T-helper 2 cell treated with Interferon-gamma antibody and Interleukin-4, amounts not matched to agents 5 μg/mL and 100 μg/mL, for 36 hours (primary cell): Measurements from ENCODE around the gene LYST.
A peak's percentile ranks its signal among the peaks of the same experiment; 100 is the strongest.

ENCODE experiments used
- DNase-seq: peaks from one replicate; pipeline ENCODE4 v3.0.0; 2021; ENCODE audit warnings: low spot score
- H3K27ac Mint-ChIP-seq: one replicate; pipeline ENCODE4 v1.8.0; 2021; ENCODE audit warnings: mild to moderate bottlenecking, mixed read lengths
- H3K27me3 Mint-ChIP-seq: one replicate; pipeline ENCODE4 v1.8.0; 2021; ENCODE audit warnings: low read depth, mixed read lengths
- H3K36me3 Mint-ChIP-seq: one replicate; pipeline ENCODE4 v1.8.0; 2021; ENCODE audit warnings: low read depth, mixed read lengths
- H3K4me1 Mint-ChIP-seq: one replicate; pipeline ENCODE4 v1.8.0; 2021; ENCODE audit warnings: low read depth, mixed read lengths
- H3K4me3 Mint-ChIP-seq: one replicate; pipeline ENCODE4 v1.8.0; 2022; ENCODE audit warnings: mild to moderate bottlenecking, moderate library complexity, mixed read lengths
- H3K9me3 Mint-ChIP-seq: one replicate; pipeline ENCODE4 v1.8.0; 2021; ENCODE audit warnings: mixed read lengths

The LYST gene

DNA sequence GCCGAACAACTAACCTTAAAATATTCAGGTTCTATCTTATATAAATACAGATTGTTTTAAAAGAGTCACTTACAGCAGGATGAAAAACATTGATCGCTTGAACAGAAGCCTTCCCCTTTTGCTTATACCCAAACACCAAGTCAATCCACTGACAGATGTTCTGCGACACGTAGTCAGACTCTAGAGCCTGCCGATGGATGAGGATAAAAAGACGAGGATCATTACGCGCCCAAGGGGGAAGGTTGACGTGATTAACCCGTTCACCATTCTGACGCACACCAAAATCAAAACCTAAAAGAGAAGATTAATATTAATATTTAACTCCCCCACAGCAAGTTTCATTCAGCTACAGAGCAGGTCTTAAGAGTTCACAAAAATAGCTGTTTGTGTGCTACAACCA, 157.7 kb downstream of the LYST start:
- H3K27ac Mint-ChIP-seq: no peak overlapping the region
- no peaks in the 10 kb centered on the region for H3K9me3 Mint-ChIP-seq
- H3K4me1 Mint-ChIP-seq: peaks cover 3% of the 10 kb centered on the region
- no peak overlapping the region for H3K4me3 Mint-ChIP-seq
- H3K27me3 Mint-ChIP-seq: no peaks in the 10 kb centered on the region
- no peak for DNase-seq
- H3K36me3 Mint-ChIP-seq: peaks cover 13% of the 10 kb centered on the region

DNA sequence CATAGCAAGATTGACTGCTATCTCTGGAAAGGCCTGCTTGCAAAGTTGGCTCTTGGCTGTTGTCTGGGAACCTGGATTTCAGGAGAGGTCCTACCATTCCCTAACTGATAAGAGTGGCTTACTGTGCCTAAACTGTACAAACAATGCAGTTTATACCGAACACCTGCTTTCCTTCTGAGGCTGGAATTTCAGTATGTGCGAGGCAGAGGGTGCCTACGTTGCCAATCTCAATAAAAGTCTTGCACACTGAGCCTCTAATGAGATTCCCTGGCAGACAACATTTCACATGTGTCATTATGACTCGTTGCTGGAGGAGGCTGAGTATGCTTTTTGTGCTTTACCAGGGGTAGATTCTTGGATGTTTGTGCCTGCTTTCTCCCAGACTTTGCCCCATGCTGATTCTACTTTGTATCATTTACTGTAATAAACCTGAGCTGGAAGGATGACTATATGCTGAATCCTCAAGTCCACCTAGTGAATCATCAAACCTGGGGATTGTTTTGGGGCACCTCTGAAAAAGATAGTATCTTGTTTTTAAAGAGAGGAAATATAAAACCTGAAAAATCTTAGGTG, 158.2 kb downstream of the LYST start:
- H3K27ac Mint-ChIP-seq: no peak overlapping the region
- no peak for DNase-seq

DNA sequence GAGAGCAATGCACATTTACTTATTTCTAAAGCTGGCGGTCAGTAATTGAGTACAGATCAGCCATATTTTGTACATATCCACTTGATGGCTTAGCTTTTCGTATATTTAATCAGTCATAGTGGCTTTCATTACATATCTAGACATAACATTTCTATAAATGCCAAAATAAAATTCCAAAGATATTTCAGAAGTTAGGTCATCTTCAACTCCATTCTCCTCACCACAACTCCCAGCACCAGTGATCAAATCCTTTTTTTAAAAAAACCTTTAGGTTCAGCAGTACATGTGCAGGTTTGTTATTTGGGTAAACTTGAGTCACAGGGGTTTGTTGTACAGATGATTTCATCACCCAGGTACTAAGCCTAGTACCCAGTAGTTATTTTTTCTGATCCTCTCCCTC, 163.2 kb downstream of the LYST start:
- DNase-seq: no peak
- Mint-ChIP-seq H3K4me1 (peaks cover 1% of the 10 kb centered on the region), H3K9me3 (no peaks in the 10 kb centered on the region), H3K27me3 (no peaks in the 10 kb centered on the region), H3K4me3 (no peak overlapping the region), H3K36me3 (peaks cover 27% of the 10 kb centered on the region), H3K27ac (no peak overlapping the region)

More for the DNA sequence above, 158.2 kb downstream of the LYST start:
- no peaks in the 10 kb centered on the region for H3K9me3 Mint-ChIP-seq
- H3K36me3 Mint-ChIP-seq: peaks cover 13% of the 10 kb centered on the region
- H3K4me3 Mint-ChIP-seq: no peak overlapping the region
- H3K27me3 Mint-ChIP-seq: no peaks in the 10 kb centered on the region
- H3K4me1 Mint-ChIP-seq: peaks cover 3% of the 10 kb centered on the region

DNA sequence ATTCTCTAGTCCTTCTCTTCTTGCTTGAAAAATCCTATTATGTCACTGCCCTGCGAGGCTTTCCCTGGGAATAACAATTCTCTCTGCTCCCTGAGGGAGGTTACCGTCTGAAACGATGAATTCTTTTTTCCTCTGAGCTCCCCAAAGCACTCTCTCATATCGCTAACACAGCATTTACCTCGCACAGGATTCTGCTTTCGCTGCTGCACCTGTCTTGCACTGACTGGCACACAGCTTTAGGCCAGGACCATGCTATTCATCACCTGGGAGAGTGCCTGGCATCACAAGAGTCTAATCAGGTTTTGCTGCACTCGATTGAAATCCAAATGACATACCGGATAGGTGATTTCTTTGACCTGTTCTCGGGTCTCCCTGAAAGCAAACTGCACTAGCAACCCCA, 164.3 kb downstream of the LYST start:
- H3K4me1 Mint-ChIP-seq: peaks cover 3% of the 10 kb centered on the region
- no peak for DNase-seq
- no peaks in the 10 kb centered on the region for H3K27me3 Mint-ChIP-seq
- no peak overlapping the region for H3K27ac Mint-ChIP-seq
- H3K36me3 Mint-ChIP-seq: peaks cover 24% of the 10 kb centered on the region
- H3K9me3 Mint-ChIP-seq: no peaks in the 10 kb centered on the region
- H3K4me3 Mint-ChIP-seq: no peak overlapping the region

DNA sequence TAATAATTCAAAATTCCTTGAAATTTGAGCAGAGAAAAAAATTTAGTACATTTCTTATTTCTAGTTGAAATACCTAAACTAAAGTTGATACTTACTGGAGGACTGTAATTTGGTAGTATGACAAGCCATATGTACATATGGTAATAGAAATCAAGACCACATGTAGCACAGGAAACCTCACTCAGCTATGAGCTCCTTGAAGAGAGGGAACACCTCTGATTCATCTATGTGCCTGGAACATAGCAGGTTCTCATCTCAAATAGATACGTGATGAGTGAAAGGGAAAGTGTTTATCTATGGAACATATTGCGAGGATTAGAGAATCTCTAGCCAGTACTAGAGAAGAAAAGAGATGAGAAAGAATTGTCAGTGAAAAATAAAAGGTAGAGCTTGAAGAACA, 169.2 kb downstream of the LYST start:
- H3K4me1 Mint-ChIP-seq: peaks cover 5% of the 10 kb centered on the region
- H3K27ac Mint-ChIP-seq: no peak overlapping the region
- no peak overlapping the region for H3K4me3 Mint-ChIP-seq
- H3K36me3 Mint-ChIP-seq: peaks cover 32% of the 10 kb centered on the region
- DNase-seq: peak; percentile 27
- H3K27me3 Mint-ChIP-seq: no peaks in the 10 kb centered on the region
- H3K9me3 Mint-ChIP-seq: no peaks in the 10 kb centered on the region

DNA sequence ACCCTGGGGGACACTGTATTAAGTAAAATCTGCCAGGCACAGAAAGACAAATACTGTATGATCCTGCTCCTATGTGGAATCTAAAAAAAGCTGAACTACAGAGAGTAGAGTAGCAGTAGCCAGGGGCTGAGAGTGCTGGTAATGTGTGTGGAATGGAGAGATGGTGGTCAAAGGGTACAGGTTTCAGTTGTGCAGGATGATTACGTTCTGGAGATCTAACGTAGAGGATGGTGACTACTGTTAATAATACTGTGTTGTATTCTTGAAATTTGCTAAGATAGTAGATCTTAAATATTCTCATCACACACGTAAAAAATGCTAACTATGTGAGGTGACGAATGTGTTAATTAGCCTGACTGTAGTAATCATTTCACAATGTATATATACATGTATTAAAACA, 177.3 kb downstream of the LYST start:
- peaks cover 16% of the 10 kb centered on the region for H3K36me3 Mint-ChIP-seq
- no peak overlapping the region for H3K4me3 Mint-ChIP-seq
- H3K27ac Mint-ChIP-seq: no peak overlapping the region

DNA sequence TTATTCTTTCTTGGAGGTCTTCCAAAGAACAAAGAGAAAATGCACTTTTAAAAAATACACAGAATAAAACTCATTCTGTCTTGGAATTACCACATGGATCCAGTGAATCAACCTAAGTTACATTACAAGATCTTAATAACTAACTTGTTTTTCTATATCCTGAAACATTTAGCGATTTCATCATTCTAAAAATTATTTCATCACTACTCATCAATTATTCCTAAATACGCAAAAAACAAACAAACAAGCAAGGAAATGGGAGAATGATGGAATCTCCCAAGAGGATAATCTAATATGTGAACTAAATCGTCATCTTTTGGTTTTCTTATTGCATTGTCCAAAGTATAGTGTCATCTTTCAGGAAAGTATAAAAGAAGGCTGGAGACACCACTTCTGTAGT, 178.6 kb downstream of the LYST start:
- no peaks in the 10 kb centered on the region for H3K27me3 Mint-ChIP-seq
- no peaks in the 10 kb centered on the region for H3K4me1 Mint-ChIP-seq
- H3K27ac Mint-ChIP-seq: no peak overlapping the region
- H3K36me3 Mint-ChIP-seq: peaks cover 15% of the 10 kb centered on the region
- no peak overlapping the region for H3K4me3 Mint-ChIP-seq
- DNase-seq: no peak
- H3K9me3 Mint-ChIP-seq: no peaks in the 10 kb centered on the region

More for the DNA sequence above, 177.3 kb downstream of the LYST start:
- DNase-seq: no peak
- H3K27me3 Mint-ChIP-seq: no peaks in the 10 kb centered on the region
- no peaks in the 10 kb centered on the region for H3K9me3 Mint-ChIP-seq
- no peaks in the 10 kb centered on the region for H3K4me1 Mint-ChIP-seq

DNA sequence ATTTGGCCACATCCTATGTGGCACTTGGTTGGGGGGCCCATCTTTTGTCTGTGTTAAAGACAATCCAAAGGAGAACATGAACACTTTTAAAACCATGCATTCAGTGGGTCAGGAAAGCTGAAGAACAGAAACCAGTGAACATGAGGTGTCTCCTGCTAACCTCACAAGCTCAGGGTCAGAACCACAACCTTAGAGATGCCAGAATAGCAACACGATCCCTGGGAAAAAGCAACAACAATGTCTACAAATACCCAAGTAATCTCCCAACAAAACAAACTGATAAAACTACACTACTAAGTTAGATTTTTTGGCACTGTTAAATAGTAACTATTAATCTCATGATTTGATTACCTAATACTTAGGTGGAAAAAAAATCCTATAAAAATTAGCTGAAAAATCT, 183.1 kb downstream of the LYST start:
- H3K27me3 Mint-ChIP-seq: no peaks in the 10 kb centered on the region
- H3K9me3 Mint-ChIP-seq: no peaks in the 10 kb centered on the region
- H3K4me1 Mint-ChIP-seq: no peaks in the 10 kb centered on the region
- no peak overlapping the region for H3K4me3 Mint-ChIP-seq
- peaks cover 12% of the 10 kb centered on the region for H3K36me3 Mint-ChIP-seq
- no peak overlapping the region for H3K27ac Mint-ChIP-seq
- DNase-seq: no peak

DNA sequence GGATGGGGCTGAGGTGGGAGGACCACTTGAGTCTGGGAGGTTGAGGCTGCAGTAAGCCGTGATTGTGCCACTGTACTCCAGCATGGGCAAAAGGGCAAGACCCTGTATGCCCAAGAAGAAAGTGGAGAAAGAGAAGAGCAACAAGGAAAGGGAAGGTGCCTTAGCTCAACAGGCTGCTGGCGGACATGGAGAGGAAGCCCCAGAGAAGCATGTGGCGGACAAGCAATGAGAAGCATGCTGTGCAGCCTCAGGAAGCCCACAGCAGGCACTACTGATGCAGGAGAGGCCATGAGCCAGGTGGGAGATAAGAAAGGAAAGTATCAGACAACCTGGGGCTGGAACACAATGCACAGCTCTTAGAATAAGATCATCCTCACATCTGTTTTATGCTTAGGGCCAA, 184.5 kb downstream of the LYST start:
- no peak for DNase-seq
- Mint-ChIP-seq H3K27me3 (no peaks in the 10 kb centered on the region), H3K27ac (no peak overlapping the region), H3K4me3 (no peak overlapping the region), H3K4me1 (no peaks in the 10 kb centered on the region), H3K9me3 (no peaks in the 10 kb centered on the region), H3K36me3 (peaks cover 14% of the 10 kb centered on the region)

DNA sequence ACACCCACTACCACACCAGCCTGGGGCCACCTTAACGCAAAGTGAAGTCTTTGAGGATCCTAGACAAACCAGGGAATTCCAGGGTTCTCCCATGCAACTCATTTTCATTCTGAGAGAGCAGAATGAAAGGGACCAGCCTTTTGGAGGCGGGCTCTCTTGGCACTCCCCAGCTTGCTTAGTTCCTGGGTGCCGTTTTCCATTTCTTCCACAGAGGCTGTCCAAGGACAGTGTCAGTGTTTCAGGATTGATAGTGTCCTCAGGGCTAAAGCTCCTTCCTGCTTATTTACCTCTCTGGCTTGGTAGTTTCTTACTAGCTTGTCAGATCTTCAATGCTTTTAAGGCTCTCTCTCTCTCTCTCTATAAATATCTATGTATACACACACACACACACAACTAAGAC, 187.1 kb downstream of the LYST start:
- DNase-seq: no peak
- Mint-ChIP-seq H3K9me3 (peaks cover 19% of the 10 kb centered on the region), H3K27me3 (no peaks in the 10 kb centered on the region), H3K36me3 (peaks cover 31% of the 10 kb centered on the region), H3K4me3 (no peak overlapping the region), H3K4me1 (peaks cover 4% of the 10 kb centered on the region), H3K27ac (no peak overlapping the region)

DNA sequence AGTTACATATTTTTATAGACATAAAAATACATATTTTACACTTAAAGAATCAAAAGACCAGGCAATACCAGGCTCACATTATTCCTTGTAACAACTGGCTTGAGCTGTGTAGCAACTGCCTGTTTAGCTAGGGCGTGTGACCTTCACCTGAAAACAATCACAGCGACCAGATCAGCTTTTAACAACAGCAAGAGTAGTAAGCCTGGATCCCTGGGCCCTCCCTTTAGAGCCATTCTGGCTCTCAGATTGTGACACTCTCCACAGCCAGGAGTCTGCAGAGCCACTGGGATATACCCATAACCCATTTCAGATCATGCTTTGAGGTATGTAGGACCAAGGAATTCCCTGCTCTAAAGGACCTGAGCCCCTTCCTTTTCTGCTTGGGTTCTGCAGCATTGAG, 187.7 kb downstream of the LYST start:
- Mint-ChIP-seq H3K4me3 (no peak overlapping the region), H3K27me3 (no peaks in the 10 kb centered on the region), H3K36me3 (peaks cover 31% of the 10 kb centered on the region), H3K4me1 (peaks cover 4% of the 10 kb centered on the region), H3K27ac (no peak overlapping the region), H3K9me3 (peaks cover 23% of the 10 kb centered on the region)
- no peak for DNase-seq

DNA sequence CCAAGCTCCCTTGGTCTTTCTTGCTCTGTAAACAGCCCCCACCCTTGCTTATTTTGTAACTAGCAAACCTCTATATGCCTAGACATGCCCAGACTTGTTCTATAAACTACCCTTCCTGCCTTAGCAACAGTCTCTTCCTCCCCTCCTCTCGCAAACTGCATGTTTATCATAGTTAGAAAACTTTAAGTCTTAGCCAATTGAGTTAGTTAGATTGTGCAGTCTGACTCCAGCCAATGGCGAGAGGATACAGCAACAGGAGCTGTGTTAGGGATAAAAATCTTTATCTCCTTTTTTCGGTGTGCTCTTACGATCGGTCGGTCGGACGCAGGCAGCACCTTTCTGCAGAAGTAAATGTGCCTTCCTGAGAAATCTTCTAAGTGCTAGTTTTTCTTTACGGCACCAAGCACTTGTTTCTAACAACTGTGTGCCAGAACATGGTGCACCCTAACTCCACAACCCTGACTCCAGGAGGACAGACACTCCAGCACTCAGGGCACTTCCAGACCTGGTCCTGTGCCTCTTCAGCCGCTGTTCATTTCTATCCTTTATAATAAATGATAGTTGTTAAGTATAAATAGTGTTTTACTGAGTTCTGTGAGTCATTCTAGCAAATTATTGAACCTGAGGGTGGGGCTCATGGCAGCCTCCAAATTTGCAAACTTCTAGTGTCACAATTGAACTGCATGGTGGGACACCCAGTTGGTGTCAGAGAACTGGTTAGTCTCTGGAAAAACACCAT, 191.4 kb downstream of the LYST start:
- H3K4me3 Mint-ChIP-seq: no peak overlapping the region
- H3K36me3 Mint-ChIP-seq: peaks cover 60% of the 10 kb centered on the region
- DNase-seq: no peak
- H3K9me3 Mint-ChIP-seq: peaks cover 55% of the 10 kb centered on the region
- no peaks in the 10 kb centered on the region for H3K27me3 Mint-ChIP-seq
- peak overlapping the region; percentile 64 for H3K27ac Mint-ChIP-seq
- peaks cover 4% of the 10 kb centered on the region for H3K4me1 Mint-ChIP-seq

DNA sequence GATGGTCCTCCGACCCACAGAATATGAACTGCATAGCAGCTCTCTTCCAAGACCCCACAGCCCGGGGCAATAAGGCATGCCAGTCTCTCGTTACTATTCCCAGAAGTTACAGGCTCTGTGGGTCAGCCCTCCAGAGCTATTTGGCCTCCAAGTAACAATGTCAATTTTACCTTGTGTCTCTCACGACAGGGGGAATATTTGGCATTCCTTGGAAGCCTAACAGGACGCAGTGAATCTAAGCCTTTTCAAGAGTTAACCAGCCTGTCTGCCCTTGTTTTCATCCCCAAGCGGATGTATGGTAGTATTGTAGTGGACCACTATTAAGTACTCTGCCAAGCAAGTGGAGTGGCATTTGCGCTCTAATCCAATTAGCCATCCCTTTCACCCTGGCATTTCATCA, 192.7 kb downstream of the LYST start:
- H3K36me3 Mint-ChIP-seq: peaks cover 73% of the 10 kb centered on the region
- H3K4me1 Mint-ChIP-seq: peaks cover 4% of the 10 kb centered on the region
- peaks cover 63% of the 10 kb centered on the region for H3K9me3 Mint-ChIP-seq
- no peak overlapping the region for H3K4me3 Mint-ChIP-seq
- H3K27me3 Mint-ChIP-seq: no peaks in the 10 kb centered on the region
- no peak overlapping the region for H3K27ac Mint-ChIP-seq
- DNase-seq: no peak

DNA sequence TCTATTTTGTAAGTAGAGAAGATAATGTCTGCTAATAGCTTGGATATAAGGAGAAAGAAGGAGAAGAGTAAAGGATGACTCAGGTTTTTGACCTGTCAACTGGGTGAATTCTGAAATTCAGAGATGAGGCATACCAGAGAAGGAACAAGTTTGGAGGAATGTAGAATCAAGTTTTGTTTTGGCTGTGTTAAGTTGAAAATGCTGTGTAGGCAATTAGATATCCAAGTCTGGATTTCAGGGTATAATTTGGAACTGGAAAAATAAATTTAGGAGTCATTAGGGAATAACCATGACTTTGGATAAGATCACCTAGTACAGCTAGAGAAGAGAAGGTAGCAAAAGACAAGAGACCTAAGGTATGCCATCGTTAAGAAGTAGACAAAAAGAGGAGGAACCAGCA, 194.7 kb downstream of the LYST start:
- Mint-ChIP-seq H3K36me3 (peaks cover 80% of the 10 kb centered on the region), H3K4me3 (no peak overlapping the region), H3K27ac (no peak overlapping the region), H3K27me3 (no peaks in the 10 kb centered on the region), H3K9me3 (peaks cover 63% of the 10 kb centered on the region), H3K4me1 (peaks cover 4% of the 10 kb centered on the region)
- DNase-seq: no peak
